ENCODE measurements around the gene LUZP1.

- TF ChIP-seq, protein P1, sequence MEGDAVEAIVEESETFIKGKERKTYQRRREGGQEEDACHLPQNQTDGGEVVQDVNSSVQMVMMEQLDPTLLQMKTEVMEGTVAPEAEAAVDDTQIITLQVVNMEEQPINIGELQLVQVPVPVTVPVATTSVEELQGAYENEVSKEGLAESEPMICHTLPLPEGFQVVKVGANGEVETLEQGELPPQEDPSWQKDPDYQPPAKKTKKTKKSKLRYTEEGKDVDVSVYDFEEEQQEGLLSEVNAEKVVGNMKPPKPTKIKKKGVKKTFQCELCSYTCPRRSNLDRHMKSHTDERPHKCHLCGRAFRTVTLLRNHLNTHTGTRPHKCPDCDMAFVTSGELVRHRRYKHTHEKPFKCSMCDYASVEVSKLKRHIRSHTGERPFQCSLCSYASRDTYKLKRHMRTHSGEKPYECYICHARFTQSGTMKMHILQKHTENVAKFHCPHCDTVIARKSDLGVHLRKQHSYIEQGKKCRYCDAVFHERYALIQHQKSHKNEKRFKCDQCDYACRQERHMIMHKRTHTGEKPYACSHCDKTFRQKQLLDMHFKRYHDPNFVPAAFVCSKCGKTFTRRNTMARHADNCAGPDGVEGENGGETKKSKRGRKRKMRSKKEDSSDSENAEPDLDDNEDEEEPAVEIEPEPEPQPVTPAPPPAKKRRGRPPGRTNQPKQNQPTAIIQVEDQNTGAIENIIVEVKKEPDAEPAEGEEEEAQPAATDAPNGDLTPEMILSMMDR (IDR thresholded peaks at IDR 0.05; ENCODE audit: poor library complexity), result no peak
- no peak for TF ChIP-seq EZH2 (IDR thresholded peaks at IDR 0.05; ENCODE audit: borderline replicate concordance)
- TF ChIP-seq EZH2phosphoT487 (IDR thresholded peaks at IDR 0.05; ENCODE audit: low read depth, severe bottlenecking, unreplicated experiment), result no peak
These were observed 25.7 kb upstream of the LUZP1 start for GRCh38 chr1:23194119-23194984.
